DMS 273 (cell line): ENCODE measurements around the gene SETD2.

ENCODE experiments used
- DNase-seq: peaks from one replicate; lab custom pipeline; 2025; ENCODE audit not compliant: unreplicated experiment; lab: John Stamatoyannopoulos, UW

SETD2 gene

GRCh38 chr3:47010111-47010712, 153.7 kb downstream of the SETD2 start:
- DNase-seq, result no peak

- DNase-seq, result no peak
Observed at GRCh38 chr3:47009225-47010110, 154.4 kb downstream of the SETD2 start.

GRCh38 chr3:47008851-47009224, 155.1 kb downstream of the SETD2 start:
- DNase-seq, result no peak

GRCh38 chr3:47008234-47008796, 155.6 kb downstream of the SETD2 start:
- no peak for DNase-seq

GRCh38 chr3:47007482-47008233, 156.3 kb downstream of the SETD2 start:
- DNase-seq, result no peak

- DNase-seq, result no peak
Observed at GRCh38 chr3:47007001-47007400, 156.9 kb downstream of the SETD2 start.

- no peak for DNase-seq
Observed at GRCh38 chr3:47006145-47006651, 157.7 kb downstream of the SETD2 start.

- DNase-seq, result no peak
Observed at GRCh38 chr3:47005212-47006144, 158.4 kb downstream of the SETD2 start.

GRCh38 chr3:47004369-47005211, 159.3 kb downstream of the SETD2 start:
- DNase-seq, result no peak

- no peak for DNase-seq
Observed at GRCh38 chr3:47003461-47004368, 160.2 kb downstream of the SETD2 start.

GRCh38 chr3:47003056-47003410, 160.9 kb downstream of the SETD2 start:
- no peak for DNase-seq

GRCh38 chr3:47002171-47003055, 161.5 kb downstream of the SETD2 start:
- DNase-seq, result no peak

- DNase-seq, result no peak
Observed at GRCh38 chr3:47001731-47002170, 162.2 kb downstream of the SETD2 start.

GRCh38 chr3:47000922-47001730, 162.8 kb downstream of the SETD2 start:
- DNase-seq, result no peak

GRCh38 chr3:47000198-47000815, 163.6 kb downstream of the SETD2 start:
- no peak for DNase-seq
